SU-DHL-6 (cell line): ENCODE data around the gene NEU3.

Experiments used
- EZH2phosphoT487 ChIP-seq: fragments of 200-600 bp; sonication (generic), shearing (Covaris generic); conservative IDR thresholded peaks from 2 replicates; pipeline ENCODE4 v1.6.1; 2018; ENCODE audit warnings: mild to moderate bottlenecking, antibody characterized with exemption, low read length, moderate library complexity, mixed read lengths
- TF ChIP-seq, protein P1 (sequence below): fragments of 200-600 bp; sonication (generic); IDR thresholded peaks from one replicate; pipeline ENCODE4 v1.5.1; 2017; ENCODE audit warnings: antibody characterized with exemption, mild to moderate bottlenecking, low read length, moderate library complexity; ENCODE audit not compliant: insufficient read depth, poor library complexity, severe bottlenecking

DNA sequence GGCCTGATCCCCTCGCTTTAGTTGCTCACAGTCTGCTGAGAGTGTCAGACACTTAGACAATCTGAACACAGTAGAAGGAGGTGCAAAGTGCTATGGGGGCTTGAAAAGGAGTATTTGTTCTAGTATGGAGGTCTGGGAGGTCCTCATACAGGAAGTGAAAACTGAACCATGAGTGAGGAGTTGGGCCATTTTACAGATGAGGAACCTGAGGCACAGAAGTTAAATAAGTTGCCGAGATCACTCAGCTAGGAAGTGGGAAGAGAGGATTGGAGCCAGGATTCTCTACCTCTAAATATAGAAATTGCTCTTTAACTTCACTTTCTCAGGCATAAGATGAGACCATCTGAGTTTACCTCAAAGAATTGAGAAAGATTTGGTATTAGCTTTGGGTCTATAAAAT lies 4.0 kb upstream of the NEU3 start:
- TF ChIP-seq, protein P1, sequence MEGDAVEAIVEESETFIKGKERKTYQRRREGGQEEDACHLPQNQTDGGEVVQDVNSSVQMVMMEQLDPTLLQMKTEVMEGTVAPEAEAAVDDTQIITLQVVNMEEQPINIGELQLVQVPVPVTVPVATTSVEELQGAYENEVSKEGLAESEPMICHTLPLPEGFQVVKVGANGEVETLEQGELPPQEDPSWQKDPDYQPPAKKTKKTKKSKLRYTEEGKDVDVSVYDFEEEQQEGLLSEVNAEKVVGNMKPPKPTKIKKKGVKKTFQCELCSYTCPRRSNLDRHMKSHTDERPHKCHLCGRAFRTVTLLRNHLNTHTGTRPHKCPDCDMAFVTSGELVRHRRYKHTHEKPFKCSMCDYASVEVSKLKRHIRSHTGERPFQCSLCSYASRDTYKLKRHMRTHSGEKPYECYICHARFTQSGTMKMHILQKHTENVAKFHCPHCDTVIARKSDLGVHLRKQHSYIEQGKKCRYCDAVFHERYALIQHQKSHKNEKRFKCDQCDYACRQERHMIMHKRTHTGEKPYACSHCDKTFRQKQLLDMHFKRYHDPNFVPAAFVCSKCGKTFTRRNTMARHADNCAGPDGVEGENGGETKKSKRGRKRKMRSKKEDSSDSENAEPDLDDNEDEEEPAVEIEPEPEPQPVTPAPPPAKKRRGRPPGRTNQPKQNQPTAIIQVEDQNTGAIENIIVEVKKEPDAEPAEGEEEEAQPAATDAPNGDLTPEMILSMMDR = no peak
- no peak for TF ChIP-seq EZH2phosphoT487
